Activated CD4-positive, alpha-beta T cell treated with anti-CD3 and anti-CD28 coated beads for 1 hour (primary cell): ENCODE measurements around the gene USP48.

Source experiments
- DNase-seq: peaks from one replicate; pipeline ENCODE4 v3.0.0-alpha.2; 2020

The USP48 gene

GRCh38 chr1:21743476-21743875, 39.5 kb downstream of the USP48 start:
- no peak for DNase-seq

GRCh38 chr1:21742578-21742977, 40.4 kb downstream of the USP48 start:
- DNase-seq: no peak

- no peak for DNase-seq
Observed at GRCh38 chr1:21741206-21741605, 41.7 kb downstream of the USP48 start.

GRCh38 chr1:21736876-21737275, 46.1 kb downstream of the USP48 start:
- no peak for DNase-seq

GRCh38 chr1:21736011-21736410, 46.9 kb downstream of the USP48 start:
- DNase-seq: no peak

GRCh38 chr1:21734526-21734925, 48.4 kb downstream of the USP48 start:
- DNase-seq: no peak

GRCh38 chr1:21732664-21733063, 50.3 kb downstream of the USP48 start:
- no peak for DNase-seq

GRCh38 chr1:21725748-21726392, 57.1 kb downstream of the USP48 start:
- DNase-seq: no peak

- no peak for DNase-seq
Observed at GRCh38 chr1:21724570-21724969, 58.4 kb downstream of the USP48 start.

GRCh38 chr1:21724098-21724497, 58.9 kb downstream of the USP48 start:
- DNase-seq: no peak

GRCh38 chr1:21721295-21721985, 61.5 kb downstream of the USP48 start:
- DNase-seq: no peak

GRCh38 chr1:21716169-21716568, 66.8 kb downstream of the USP48 start:
- DNase-seq: no peak

- DNase-seq: no peak
Observed at GRCh38 chr1:21707891-21708290, 75.1 kb downstream of the USP48 start.

- DNase-seq: no peak
Observed at GRCh38 chr1:21707086-21707840, 75.7 kb downstream of the USP48 start.

- DNase-seq: no peak
Observed at GRCh38 chr1:21706151-21706835, 76.7 kb downstream of the USP48 start.

- no peak for DNase-seq
Observed at GRCh38 chr1:21705303-21705980, 77.5 kb downstream of the USP48 start.

GRCh38 chr1:21704145-21704544, 78.8 kb downstream of the USP48 start:
- no peak for DNase-seq

- DNase-seq: no peak
Observed at GRCh38 chr1:21703318-21703963, 79.5 kb downstream of the USP48 start.

GRCh38 chr1:21702780-21703179, 80.2 kb downstream of the USP48 start:
- DNase-seq: no peak

- DNase-seq: no peak
Observed at GRCh38 chr1:21701401-21701800, 81.5 kb downstream of the USP48 start.

- no peak for DNase-seq
Observed at GRCh38 chr1:21700094-21700493, 82.9 kb downstream of the USP48 start.

- no peak for DNase-seq
Observed at GRCh38 chr1:21696931-21697330, 86.0 kb downstream of the USP48 start.
